ENCODE results near the gene CR1L. TPM values are rescaled to one million over a fixed set of nuclear protein-coding genes. Genes with fewer than 3 reads are reported as not detected.
A peak's percentile ranks its signal among the peaks of the same experiment; 100 is the strongest.

Gene CR1L
- total and polyA plus RNA-seq, 9 of the 15 experiments (the other 6 are each of a cell fraction or from before 2014, with no cell fraction given): 10.1 to 74.8 (median 34.3) TPM

- TF ChIP-seq ZFP30 (CRISPR knock-in tag; IDR thresholded peaks at IDR 0.05; ENCODE audit: borderline replicate concordance): no peak
- 0 out of 2 replicates have a peak, but pooled peaks have one; percentile 62 for TF ChIP-seq HLTF (IDR thresholded peaks at IDR 0.05)
- peak in 1 of 2 experiments; percentile 42; a peak in 1 of 4 replicates for TF ChIP-seq HDAC1 (IDR thresholded peaks at IDR 0.05)
- TF ChIP-seq CBFA2T3 (IDR thresholded peaks at IDR 0.05): peak; percentile 62
- TF ChIP-seq NBN (IDR thresholded peaks at IDR 0.05; ENCODE audit: low read depth): peak; percentile 86; the same call in 1 of the 2 replicates
- TF ChIP-seq NELFE (IDR thresholded peaks at IDR 0.05; ENCODE audit: insufficient read depth, insufficient read length): no peak
- 0 out of 4 replicates have a peak, but pooled peaks have one; percentile 14 to 44 for TF ChIP-seq TRIM24 (IDR thresholded peaks at IDR 0.05)
- TF ChIP-seq ZNF586 (CRISPR knock-in tag; conservative IDR thresholded peaks at IDR 0.05): no peak
- 0 out of 2 replicates have a peak, but pooled peaks have one; percentile 31 for TF ChIP-seq NCOR1 (IDR thresholded peaks at IDR 0.05)
- peak; percentile 31 for TF ChIP-seq CHD1 (IDR thresholded peaks at IDR 0.05; ENCODE audit: low read length)
- TF ChIP-seq ZBTB7A (IDR thresholded peaks at IDR 0.05; ENCODE audit: borderline replicate concordance, control insufficient read depth, low read depth, low read length): peak; percentile 61; the same call in 1 of the 2 replicates
- TF ChIP-seq MLLT1 (IDR thresholded peaks at IDR 0.05): peak; percentile 77 to 80; a peak in 3 of 4 replicates
- peak; percentile 49; the same call in 1 of the 2 replicates for TF ChIP-seq PHB2 (IDR thresholded peaks at IDR 0.05; ENCODE audit: low read depth)
- 0 out of 2 replicates have a peak, but pooled peaks have one; percentile 51 for TF ChIP-seq MIER1 (IDR thresholded peaks at IDR 0.05; ENCODE audit: low read depth)
- 0 out of 2 replicates have a peak, but pooled peaks have one; percentile 69 for TF ChIP-seq AFF4 (CRISPR knock-in tag; IDR thresholded peaks at IDR 0.05)
- no peak for TF ChIP-seq TEAD4 (IDR thresholded peaks at IDR 0.05; ENCODE audit: low read length)
- no peak for TF ChIP-seq TEAD4 (CRISPR knock-in tag; IDR thresholded peaks at IDR 0.05; ENCODE audit: borderline replicate concordance)
- no peak for TF ChIP-seq ZNF75A (CRISPR knock-in tag; IDR thresholded peaks at IDR 0.05)
- TF ChIP-seq ZBTB12 (CRISPR knock-in tag; IDR thresholded peaks at IDR 0.05): no peak
- peak; percentile 74 for TF ChIP-seq SMARCE1 (IDR thresholded peaks at IDR 0.05)
- no peak for TF ChIP-seq NFRKB (IDR thresholded peaks at IDR 0.05; ENCODE audit: low read depth)
Measured at GRCh38 chr1:207647671-207648333, 2.9 kb downstream of the CR1L start (continued).

All from K562 (cell line).